ENCODE data around the gene SLC25A31.

DNA sequence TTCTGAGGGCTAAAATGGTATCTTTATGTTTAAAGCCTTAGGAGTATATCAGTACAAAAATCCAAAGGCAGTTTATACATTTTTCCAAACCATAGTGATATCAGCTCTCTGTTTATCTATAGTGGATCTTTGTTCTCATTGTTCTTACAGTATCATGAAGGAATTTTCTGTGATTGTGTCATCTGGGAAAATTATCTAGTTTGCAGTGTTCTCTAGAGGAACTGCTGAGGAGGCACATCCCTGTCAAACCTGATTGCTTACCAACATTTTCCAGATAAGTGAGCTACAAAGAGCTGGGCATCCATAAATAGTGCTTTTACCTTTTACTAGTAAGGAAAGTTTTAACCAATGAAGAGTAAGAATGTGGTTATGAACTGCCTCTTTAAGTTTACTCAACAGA is 44.9 kb upstream of the SLC25A31 start:
- TF ChIP-seq REST (IDR thresholded peaks at IDR 0.05; ENCODE audit: insufficient replicate concordance, low read depth) (no peak), POLR2AphosphoS5 (IDR thresholded peaks at IDR 0.05; ENCODE audit: low read depth) (no peak), SPI1 (IDR thresholded peaks at IDR 0.05; ENCODE audit: borderline replicate concordance, low read depth) (no peak)
- TF ChIP-seq, protein P1, sequence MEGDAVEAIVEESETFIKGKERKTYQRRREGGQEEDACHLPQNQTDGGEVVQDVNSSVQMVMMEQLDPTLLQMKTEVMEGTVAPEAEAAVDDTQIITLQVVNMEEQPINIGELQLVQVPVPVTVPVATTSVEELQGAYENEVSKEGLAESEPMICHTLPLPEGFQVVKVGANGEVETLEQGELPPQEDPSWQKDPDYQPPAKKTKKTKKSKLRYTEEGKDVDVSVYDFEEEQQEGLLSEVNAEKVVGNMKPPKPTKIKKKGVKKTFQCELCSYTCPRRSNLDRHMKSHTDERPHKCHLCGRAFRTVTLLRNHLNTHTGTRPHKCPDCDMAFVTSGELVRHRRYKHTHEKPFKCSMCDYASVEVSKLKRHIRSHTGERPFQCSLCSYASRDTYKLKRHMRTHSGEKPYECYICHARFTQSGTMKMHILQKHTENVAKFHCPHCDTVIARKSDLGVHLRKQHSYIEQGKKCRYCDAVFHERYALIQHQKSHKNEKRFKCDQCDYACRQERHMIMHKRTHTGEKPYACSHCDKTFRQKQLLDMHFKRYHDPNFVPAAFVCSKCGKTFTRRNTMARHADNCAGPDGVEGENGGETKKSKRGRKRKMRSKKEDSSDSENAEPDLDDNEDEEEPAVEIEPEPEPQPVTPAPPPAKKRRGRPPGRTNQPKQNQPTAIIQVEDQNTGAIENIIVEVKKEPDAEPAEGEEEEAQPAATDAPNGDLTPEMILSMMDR (IDR thresholded peaks at IDR 0.05; ENCODE audit: insufficient read depth, low read length), result no peak
